Measurements from ENCODE around the gene FYCO1.

- TF ChIP-seq CTCF (conservative IDR thresholded peaks at IDR 0.05 in 1 of 2, IDR thresholded peaks at IDR 0.05 in 1 of 2; ENCODE audit: extremely low read depth in 1 of 2, insufficient read depth in 1 of 2, low read depth in 1 of 2, low read length in 2 of 2), result no peak
- no peak for TF ChIP-seq EZH2 (IDR thresholded peaks at IDR 0.05; ENCODE audit: borderline replicate concordance, low read length)
These were observed 120.8 kb downstream of the FYCO1 start for GRCh38 chr3:45874677-45875346.
